ENCODE measurements around the gene AKAP1.

GRCh38 chr17:57082441-57082840, 2.6 kb upstream of the AKAP1 start:
- no peak for TF ChIP-seq CTCF (IDR thresholded peaks at IDR 0.05)
- TF ChIP-seq ZFX (IDR thresholded peaks at IDR 0.05; ENCODE audit: borderline replicate concordance) = no peak
